OCI-LY3 (cell line): ENCODE results near the gene CUBN.

Experiments used
- H2AFZ ChIP-seq: fragments of 200-600, 300-600 bp; shearing (Covaris generic); 2 replicates; pipeline ENCODE4 v1.6.0; 2014; ENCODE audit warnings: antibody characterized with exemption, low read depth, low read length
- H3K27ac ChIP-seq: fragments of 200-600, 300-600 bp; sonication (generic); 2 replicates; pipeline ENCODE4 v1.5.1; 2014; ENCODE audit warnings: mild to moderate bottlenecking, low read length, moderate library complexity, mixed read lengths
- H3K27me3 ChIP-seq: fragments of 200-600, 300-600 bp; sonication (generic); 2 replicates; pipeline ENCODE4 v1.6.1; 2014; ENCODE audit warnings: low read depth, low read length, mixed read lengths
- H3K36me3 ChIP-seq: fragments of 200-600, 300-600 bp; sonication (generic); replicated peaks from 2 replicates; pipeline ENCODE3; 2014; ENCODE audit warnings: low read depth, low read length, mixed read lengths
- H3K4me1 ChIP-seq: fragments of 300-600, 200-600 bp; sonication (generic); 2 replicates; pipeline ENCODE4 v1.6.1; 2014; ENCODE audit warnings: low read length, mixed read lengths
- H3K4me2 ChIP-seq: fragments of 200-600, 300-600 bp; sonication (generic); 2 replicates; pipeline ENCODE4 v1.6.1; 2014; ENCODE audit warnings: low read length, mixed read lengths
- H3K4me3 ChIP-seq: fragments of 300-600, 200-600 bp; sonication (generic); 2 replicates; pipeline ENCODE4 v1.5.1; 2014; ENCODE audit warnings: antibody characterized with exemption, mild to moderate bottlenecking, low read length, moderate library complexity
- H3K79me2 ChIP-seq: fragments of 300-600, 200-600 bp; shearing (Covaris generic); 2 replicates; pipeline ENCODE4 v1.6.1; 2014; ENCODE audit warnings: mild to moderate bottlenecking, low read length, mixed read lengths
- H3K9ac ChIP-seq: fragments of 300-600, 200-600 bp; shearing (Covaris generic); 2 replicates; pipeline ENCODE4 v1.6.0; 2014; ENCODE audit warnings: mild to moderate bottlenecking, low read length, moderate library complexity
- H3K9me3 ChIP-seq: fragments of 200-600, 300-600 bp; shearing (Covaris generic); 2 replicates; pipeline ENCODE4 v1.6.1; 2014; ENCODE audit warnings: low read length, mixed read lengths; ENCODE audit not compliant: insufficient read depth
- H4K20me1 ChIP-seq: fragments of 200-600, 300-600 bp; sonication (generic); 2 replicates; pipeline ENCODE4 v1.6.1; 2016; ENCODE audit warnings: low read length, mixed read lengths; ENCODE audit not compliant: insufficient read depth
- CTCF ChIP-seq: fragments of 200-600, 300-600 bp; sonication (generic); IDR thresholded peaks from 2 replicates; pipeline ENCODE4 v1.5.1; 2014; ENCODE audit warnings: antibody characterized with exemption, low read length, low read depth
- EZH2phosphoT487 ChIP-seq: fragments of 200-600 bp; shearing (Covaris generic); IDR thresholded peaks from 2 replicates; pipeline ENCODE4 v1.6.1; 2018; ENCODE audit warnings: antibody characterized with exemption, mixed run types, low read depth

CUBN gene

GRCh38 chr10:17074541-17074847 lies 55.1 kb downstream of the CUBN start:
- no peak overlapping the region for H3K4me2 ChIP-seq
- H2AFZ ChIP-seq = no peak overlapping the region
- H3K9ac ChIP-seq = no peak overlapping the region
- H3K36me3 ChIP-seq = no peaks in the 10 kb centered on the region
- H3K27me3 ChIP-seq = no peaks in the 10 kb centered on the region
- TF ChIP-seq EZH2phosphoT487 = no peak
- no peak for TF ChIP-seq CTCF
- H3K27ac ChIP-seq = no peak overlapping the region
- H3K4me1 ChIP-seq = no peaks in the 10 kb centered on the region
- no peaks in the 10 kb centered on the region for H3K9me3 ChIP-seq
- no peak overlapping the region for H3K4me3 ChIP-seq
- H3K79me2 ChIP-seq = no peaks in the 10 kb centered on the region
- H4K20me1 ChIP-seq = no peaks in the 10 kb centered on the region

DNA sequence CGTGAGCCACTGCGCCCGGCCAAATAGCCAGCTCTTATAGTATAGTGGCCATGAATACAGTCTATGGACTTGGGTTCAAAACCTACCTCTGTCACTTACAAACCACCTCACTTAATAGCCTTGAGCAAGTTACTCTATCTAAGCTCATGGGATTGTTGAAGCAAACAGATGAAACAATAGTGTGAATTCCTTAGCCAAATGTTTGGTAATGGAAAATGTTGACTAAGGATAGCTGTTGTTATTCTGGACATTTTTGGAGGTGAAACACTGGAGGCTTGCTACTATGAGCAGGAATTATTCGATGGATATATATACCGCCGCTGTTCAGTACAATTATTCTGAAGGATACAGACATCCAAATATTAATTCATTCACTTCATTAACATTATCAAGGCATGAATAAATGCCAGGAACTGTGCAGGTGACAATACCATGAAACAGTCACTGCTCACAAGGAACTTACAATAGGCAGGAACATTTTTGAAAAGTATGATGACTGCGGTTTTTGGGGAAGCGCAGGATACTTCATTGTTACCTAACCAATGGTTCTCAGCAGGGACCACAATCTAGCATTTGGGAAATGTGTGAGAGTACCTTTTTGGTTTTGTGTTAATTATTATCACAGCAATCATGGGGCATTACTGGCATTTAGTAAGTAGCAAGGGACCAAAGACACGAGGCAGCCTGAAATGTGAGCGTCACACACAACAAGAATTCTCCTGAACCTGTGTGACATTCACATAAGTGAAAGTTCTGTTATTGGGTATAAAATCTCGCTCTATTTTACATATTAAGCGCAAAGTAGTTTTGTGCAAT lies 55.7 kb downstream of the CUBN start:
- no peak overlapping the region for H3K4me3 ChIP-seq
- no peaks in the 10 kb centered on the region for H3K4me1 ChIP-seq
- H4K20me1 ChIP-seq = no peaks in the 10 kb centered on the region
- no peak overlapping the region for H3K9ac ChIP-seq
- TF ChIP-seq CTCF (no peak), EZH2phosphoT487 (no peak)
- no peaks in the 10 kb centered on the region for H3K9me3 ChIP-seq
- no peaks in the 10 kb centered on the region for H3K27me3 ChIP-seq
- H3K4me2 ChIP-seq = no peak overlapping the region
- no peak overlapping the region for H3K27ac ChIP-seq
- H3K36me3 ChIP-seq = no peaks in the 10 kb centered on the region
- H2AFZ ChIP-seq = no peak overlapping the region
- no peaks in the 10 kb centered on the region for H3K79me2 ChIP-seq

- H2AFZ ChIP-seq = no peak overlapping the region
- H3K79me2 ChIP-seq = no peaks in the 10 kb centered on the region
- TF ChIP-seq CTCF = no peak
- no peak for TF ChIP-seq EZH2phosphoT487
- no peak overlapping the region for H3K4me2 ChIP-seq
- H3K27ac ChIP-seq = no peak overlapping the region
- H4K20me1 ChIP-seq = no peaks in the 10 kb centered on the region
- H3K27me3 ChIP-seq = no peaks in the 10 kb centered on the region
- H3K36me3 ChIP-seq = no peaks in the 10 kb centered on the region
- H3K4me1 ChIP-seq = no peaks in the 10 kb centered on the region
- H3K9ac ChIP-seq = no peak overlapping the region
- no peak overlapping the region for H3K4me3 ChIP-seq
- no peaks in the 10 kb centered on the region for H3K9me3 ChIP-seq
Measured at GRCh38 chr10:17068953-17069352, 60.7 kb downstream of the CUBN start.

- no peaks in the 10 kb centered on the region for H3K36me3 ChIP-seq
- no peaks in the 10 kb centered on the region for H4K20me1 ChIP-seq
- TF ChIP-seq CTCF (no peak), EZH2phosphoT487 (no peak)
- no peak overlapping the region for H3K9ac ChIP-seq
- no peaks in the 10 kb centered on the region for H3K4me1 ChIP-seq
- no peaks in the 10 kb centered on the region for H3K27me3 ChIP-seq
- no peaks in the 10 kb centered on the region for H3K79me2 ChIP-seq
- H3K4me2 ChIP-seq = no peak overlapping the region
- H3K27ac ChIP-seq = no peak overlapping the region
- no peaks in the 10 kb centered on the region for H3K9me3 ChIP-seq
- no peak overlapping the region for H3K4me3 ChIP-seq
- no peak overlapping the region for H2AFZ ChIP-seq
Measured at GRCh38 chr10:17067376-17068264, 62.0 kb downstream of the CUBN start.
